ENCODE data around the gene PLLP.
"Not testable (repeated sequence)": the region's sequence is repeated elsewhere in the genome, so short reads cannot be mapped to it uniquely, and the experiment has no call there.

- TF ChIP-seq OSR1 (CRISPR knock-in tag; IDR thresholded peaks at IDR 0.05); PATZ1 (CRISPR knock-in tag; IDR thresholded peaks at IDR 0.05; ENCODE audit: borderline replicate concordance); CSDC2 (CRISPR knock-in tag; IDR thresholded peaks at IDR 0.05); ZFP30 (CRISPR knock-in tag; IDR thresholded peaks at IDR 0.05); TCF4 (CRISPR knock-in tag; IDR thresholded peaks at IDR 0.05; ENCODE audit: borderline replicate concordance); RARB (CRISPR knock-in tag; IDR thresholded peaks at IDR 0.05); ZNF8 (CRISPR knock-in tag; IDR thresholded peaks at IDR 0.05); ISL1 (CRISPR knock-in tag; IDR thresholded peaks at IDR 0.05); PPARA (CRISPR knock-in tag; IDR thresholded peaks at IDR 0.05; ENCODE audit: borderline replicate concordance); ZFP3 (CRISPR knock-in tag; IDR thresholded peaks at IDR 0.05); BACH2 (CRISPR knock-in tag; IDR thresholded peaks at IDR 0.05; ENCODE audit: borderline replicate concordance); SNAI2 (CRISPR knock-in tag; IDR thresholded peaks at IDR 0.05): not testable (repeated sequence)
- TF ChIP-seq, protein P1, sequence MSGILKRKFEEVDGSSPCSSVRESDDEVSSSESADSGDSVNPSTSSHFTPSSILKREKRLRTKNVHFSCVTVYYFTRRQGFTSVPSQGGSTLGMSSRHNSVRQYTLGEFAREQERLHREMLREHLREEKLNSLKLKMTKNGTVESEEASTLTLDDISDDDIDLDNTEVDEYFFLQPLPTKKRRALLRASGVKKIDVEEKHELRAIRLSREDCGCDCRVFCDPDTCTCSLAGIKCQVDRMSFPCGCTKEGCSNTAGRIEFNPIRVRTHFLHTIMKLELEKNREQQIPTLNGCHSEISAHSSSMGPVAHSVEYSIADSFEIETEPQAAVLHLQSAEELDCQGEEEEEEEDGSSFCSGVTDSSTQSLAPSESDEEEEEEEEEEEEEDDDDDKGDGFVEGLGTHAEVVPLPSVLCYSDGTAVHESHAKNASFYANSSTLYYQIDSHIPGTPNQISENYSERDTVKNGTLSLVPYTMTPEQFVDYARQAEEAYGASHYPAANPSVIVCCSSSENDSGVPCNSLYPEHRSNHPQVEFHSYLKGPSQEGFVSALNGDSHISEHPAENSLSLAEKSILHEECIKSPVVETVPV (CRISPR knock-in tag; IDR thresholded peaks at IDR 0.05) = not testable (repeated sequence)
- TF ChIP-seq, protein P2, sequence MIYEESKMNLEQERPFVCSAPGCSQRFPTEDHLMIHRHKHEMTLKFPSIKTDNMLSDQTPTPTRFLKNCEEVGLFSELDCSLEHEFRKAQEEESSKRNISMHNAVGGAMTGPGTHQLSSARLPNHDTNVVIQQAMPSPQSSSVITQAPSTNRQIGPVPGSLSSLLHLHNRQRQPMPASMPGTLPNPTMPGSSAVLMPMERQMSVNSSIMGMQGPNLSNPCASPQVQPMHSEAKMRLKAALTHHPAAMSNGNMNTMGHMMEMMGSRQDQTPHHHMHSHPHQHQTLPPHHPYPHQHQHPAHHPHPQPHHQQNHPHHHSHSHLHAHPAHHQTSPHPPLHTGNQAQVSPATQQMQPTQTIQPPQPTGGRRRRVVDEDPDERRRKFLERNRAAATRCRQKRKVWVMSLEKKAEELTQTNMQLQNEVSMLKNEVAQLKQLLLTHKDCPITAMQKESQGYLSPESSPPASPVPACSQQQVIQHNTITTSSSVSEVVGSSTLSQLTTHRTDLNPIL (CRISPR knock-in tag; IDR thresholded peaks at IDR 0.05; ENCODE audit: low read depth) = not testable (repeated sequence)
Observed at GRCh38 chr16:57275946-57276345, 8.5 kb downstream of the PLLP start.

Measured in SK-N-SH treated with all-trans-retinoic acid at 6 μM for 48 hours (cell line).